Uterus (tissue), 2 donors: Measurements from ENCODE around the gene TBC1D16.

Experiments used
- CTCF ChIP-seq, 4 experiments: fragments of 200-600 bp in 2 of 4; fragments of 450-650 bp in 2 of 4; sonication (generic) in 2 of 4; IDR thresholded peaks; one replicate each; pipeline ENCODE4 v1.5.1; 2016 to 2019; ENCODE audit warnings: antibody characterized with exemption in 4 of 4, mild to moderate bottlenecking in 2 of 4, moderate library complexity in 1 of 4
- POLR2A ChIP-seq, 2 donors: fragments of 450-650 bp; IDR thresholded peaks; one replicate each; pipeline ENCODE4 v1.6.1; 2016; ENCODE audit warnings: antibody characterized with exemption in 2 of 2, mild to moderate bottlenecking in 1 of 2, moderate library complexity in 1 of 2

GRCh38 chr17:79939094-79939435, 96.6 kb downstream of the TBC1D16 start:
- TF ChIP-seq POLR2A (IDR thresholded peaks at IDR 0.05) (no peak), CTCF (IDR thresholded peaks at IDR 0.05) (no peak)
